ENCODE measurements around the gene IFI27L1.

The IFI27L1 gene

GRCh38 chr14:94126419-94126677, 45.2 kb downstream of the IFI27L1 start:
- no peak overlapping the region for H3K4me3 ChIP-seq (ENCODE audit: low read length)
- DNase-seq (ENCODE audit: low read depth, low spot score), result no peak

DNA sequence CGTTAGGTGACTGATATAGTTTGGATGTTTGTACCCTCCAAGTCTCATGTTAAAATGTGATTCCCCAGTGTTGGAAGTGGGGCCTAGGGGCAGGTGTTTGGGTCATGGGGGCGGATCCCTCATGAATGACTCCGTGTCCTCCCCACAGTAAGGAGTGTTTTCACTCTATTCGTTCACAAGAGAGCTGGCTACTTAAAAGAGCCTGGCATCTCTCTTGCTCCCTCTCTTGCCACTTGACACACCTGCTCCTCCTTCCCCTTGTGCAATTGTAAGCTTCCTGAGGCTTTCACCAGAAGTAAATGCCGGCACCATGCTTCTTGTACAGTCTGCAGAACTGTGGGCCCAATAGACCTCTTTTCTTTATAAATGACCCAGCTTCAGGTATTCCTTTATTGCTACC, 45.7 kb downstream of the IFI27L1 start:
- no peak overlapping the region for H3K4me3 ChIP-seq (ENCODE audit: low read length)
- no peak for DNase-seq (ENCODE audit: low read depth, low spot score)

- no peak overlapping the region for H3K4me3 ChIP-seq (ENCODE audit: low read length)
- DNase-seq (ENCODE audit: low read depth, low spot score), result no peak
Measured at GRCh38 chr14:94127330-94127729, 46.2 kb downstream of the IFI27L1 start.

DNA sequence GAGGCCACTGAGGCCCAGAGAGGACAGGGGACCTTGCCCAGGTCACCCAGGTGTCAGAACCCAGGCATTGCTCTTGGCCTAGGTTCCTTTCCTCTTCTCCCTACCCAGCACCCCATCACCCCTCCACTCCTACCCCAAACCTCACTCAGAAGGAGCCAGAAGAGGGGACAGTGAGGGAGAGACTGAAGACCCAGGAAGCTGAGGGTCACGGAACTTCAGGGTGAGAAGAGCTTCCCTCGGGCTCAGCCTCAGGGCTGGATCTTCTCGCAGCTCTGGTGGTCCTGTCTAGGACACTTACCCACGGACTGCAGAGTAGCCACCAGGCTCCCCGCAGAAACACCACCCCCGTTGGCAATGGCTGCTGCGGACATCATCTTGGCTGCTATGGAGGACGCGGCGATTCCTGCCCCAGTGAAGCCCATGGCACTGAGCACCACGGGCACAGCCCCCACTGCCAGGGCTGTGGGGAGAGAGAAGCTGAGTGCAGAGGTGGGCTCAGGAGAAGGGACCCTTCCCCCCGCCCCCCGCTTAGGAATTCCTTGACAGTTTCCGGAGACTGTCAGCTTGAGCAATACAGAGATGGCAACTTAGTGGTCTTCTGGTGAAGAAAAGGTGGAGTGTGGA, 47.2 kb downstream of the IFI27L1 start:
- no peak for DNase-seq (ENCODE audit: low read depth, low spot score)
- H3K4me3 ChIP-seq (ENCODE audit: low read length), result peak overlapping the region; percentile 73; the same call in 1 of the 2 replicates

- H3K4me3 ChIP-seq (ENCODE audit: low read length), result peak within 1 kb of the TSS; percentile 73
- DNase-seq (ENCODE audit: low read depth, low spot score), result peak; percentile 53
Measured at GRCh38 chr14:94129111-94129757, 48.1 kb downstream of the IFI27L1 start, which contains the start of gene IFI27L2. TSS of gene IFI27L2 (minus strand) at chr14:94129604. CDS start at chr14:94129564, 40 bp downstream.

DNA sequence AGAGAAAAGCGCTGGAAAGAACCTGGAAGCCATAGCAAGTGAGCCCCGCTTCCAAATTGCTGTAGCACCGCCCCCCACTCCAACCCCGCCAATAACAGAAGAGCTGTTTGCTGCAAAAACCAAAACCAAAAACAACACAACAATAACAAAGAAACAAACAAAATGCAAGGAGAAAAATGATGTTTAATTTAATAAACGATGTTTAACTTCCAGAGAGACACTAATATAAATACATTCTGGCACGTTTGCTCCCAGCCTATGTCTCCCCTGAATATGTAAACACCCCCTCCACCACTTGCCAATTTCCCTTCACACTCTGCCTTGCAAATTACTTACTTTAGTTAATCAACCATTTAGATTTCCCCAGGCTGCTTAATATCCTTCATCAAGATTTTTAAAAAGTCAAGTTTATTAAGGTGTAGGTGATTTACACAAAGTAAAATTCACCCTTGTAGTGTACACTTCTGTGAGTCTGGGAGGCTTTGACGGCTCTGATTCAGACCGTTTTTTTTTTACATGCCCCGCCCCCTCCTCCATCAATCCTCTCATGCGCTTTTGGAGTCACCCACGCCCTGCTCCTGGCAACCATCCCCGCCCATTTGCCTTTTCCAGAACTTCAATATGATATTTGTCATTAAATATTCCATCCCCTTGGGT, 48.8 kb downstream of the IFI27L1 start:
- H3K4me3 ChIP-seq (ENCODE audit: low read length), result peak overlapping the region; percentile 73
- DNase-seq (ENCODE audit: low read depth, low spot score), result peak; percentile 28

- DNase-seq (ENCODE audit: low read depth, low spot score), result peak; percentile 66
- no peak overlapping the region for H3K4me3 ChIP-seq (ENCODE audit: low read length)
Measured at GRCh38 chr14:94132285-94132887, 51.3 kb downstream of the IFI27L1 start.

GRCh38 chr14:94135476-94135875, 54.4 kb downstream of the IFI27L1 start:
- no peak for DNase-seq (ENCODE audit: low read depth, low spot score)
- H3K4me3 ChIP-seq (ENCODE audit: low read length), result no peak overlapping the region

GRCh38 chr14:94136575-94137331, 55.6 kb downstream of the IFI27L1 start:
- DNase-seq (ENCODE audit: low read depth, low spot score), result peak; percentile 67
- H3K4me3 ChIP-seq (ENCODE audit: low read length), result no peak overlapping the region

DNA sequence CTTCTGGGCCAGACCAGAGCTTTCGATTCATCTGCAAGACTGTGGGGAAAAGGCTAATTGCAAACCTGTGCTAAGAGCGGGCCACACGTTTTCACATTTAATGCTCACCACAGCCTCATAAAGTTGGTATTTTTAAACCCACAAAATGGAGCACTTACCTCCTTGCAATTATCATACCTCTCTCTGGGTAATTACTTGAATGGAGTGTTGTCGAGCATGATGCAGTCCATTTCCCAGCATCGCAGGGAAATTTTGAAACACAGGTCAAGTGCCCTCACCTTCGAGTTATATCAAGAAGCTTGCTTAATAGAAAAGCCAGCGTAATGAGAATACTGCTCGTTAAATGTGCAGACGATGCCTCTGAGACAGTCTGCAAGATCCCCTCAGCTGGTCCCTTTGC, 57.1 kb downstream of the IFI27L1 start:
- no peak for DNase-seq (ENCODE audit: low read depth, low spot score)
- H3K4me3 ChIP-seq (ENCODE audit: low read length), result no peak overlapping the region

- no peak for DNase-seq (ENCODE audit: low read depth, low spot score)
- H3K4me3 ChIP-seq (ENCODE audit: low read length), result no peak overlapping the region
Measured at GRCh38 chr14:94139006-94139405, 57.9 kb downstream of the IFI27L1 start.

GRCh38 chr14:94139421-94139820, 58.3 kb downstream of the IFI27L1 start:
- DNase-seq (ENCODE audit: low read depth, low spot score), result no peak
- no peak overlapping the region for H3K4me3 ChIP-seq (ENCODE audit: low read length)

- H3K4me3 ChIP-seq (ENCODE audit: low read length), result no peak overlapping the region
- DNase-seq (ENCODE audit: low read depth, low spot score), result no peak
Measured at GRCh38 chr14:94142247-94142646, 61.1 kb downstream of the IFI27L1 start.

DNA sequence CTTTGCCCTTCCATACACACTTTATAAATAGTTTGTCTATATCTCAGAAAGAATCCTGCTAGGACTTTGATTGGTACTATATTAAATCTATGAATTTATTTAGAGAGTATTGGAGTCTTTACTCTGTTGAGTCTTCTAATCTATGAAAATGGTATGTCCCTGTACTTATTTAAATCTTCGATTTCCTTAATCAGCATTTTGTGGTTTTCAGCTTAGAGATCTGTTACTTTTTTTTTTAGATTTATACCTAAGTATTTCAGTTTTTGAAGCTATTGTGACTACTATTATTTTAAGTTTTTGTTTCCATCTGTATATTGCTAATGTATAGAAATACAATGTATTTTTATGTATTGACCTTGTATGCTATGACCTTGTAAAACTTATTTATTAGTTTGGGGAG, 61.7 kb downstream of the IFI27L1 start:
- H3K4me3 ChIP-seq (ENCODE audit: low read length), result no peak overlapping the region
- DNase-seq (ENCODE audit: low read depth, low spot score), result no peak

DNA sequence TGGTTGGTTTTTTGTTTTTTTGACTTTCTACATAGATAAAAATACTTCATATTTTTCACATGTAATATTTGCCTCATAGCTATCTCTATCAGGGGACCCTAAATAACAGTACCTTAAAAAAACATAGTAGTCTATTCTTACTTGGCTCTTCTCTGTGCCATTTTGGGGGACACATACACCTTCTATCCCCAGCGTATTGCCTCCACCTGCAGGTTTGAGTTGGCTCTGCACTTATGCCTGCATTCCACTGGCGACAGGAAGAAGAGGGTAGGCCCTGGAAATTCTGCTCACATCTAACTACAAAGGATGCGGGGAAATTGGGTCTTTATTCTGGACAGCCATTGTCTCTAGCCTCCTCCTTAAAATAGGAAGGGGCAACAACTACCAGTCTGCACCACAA, 62.1 kb downstream of the IFI27L1 start:
- H3K4me3 ChIP-seq (ENCODE audit: low read length), result no peak overlapping the region
- DNase-seq (ENCODE audit: low read depth, low spot score), result no peak

DNA sequence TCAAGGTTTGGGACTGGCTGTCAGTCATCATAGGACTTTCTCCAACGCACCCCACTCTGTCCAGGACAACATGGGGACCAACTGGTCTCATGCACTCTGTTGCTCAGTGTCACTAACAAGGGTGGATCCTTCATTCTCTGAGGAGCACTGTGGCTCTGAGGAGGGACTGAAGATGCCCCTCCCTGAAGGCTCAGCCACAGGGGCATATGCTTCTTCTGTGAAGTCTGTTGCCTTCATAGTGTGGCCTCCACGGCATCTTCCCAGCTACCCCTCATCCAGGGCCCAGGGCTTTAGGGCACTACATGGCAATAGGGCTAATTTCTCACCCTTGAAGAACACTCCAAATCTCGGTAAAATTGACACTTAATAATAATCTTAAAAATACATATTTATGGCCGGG, 62.6 kb downstream of the IFI27L1 start:
- no peak for DNase-seq (ENCODE audit: low read depth, low spot score)
- no peak overlapping the region for H3K4me3 ChIP-seq (ENCODE audit: low read length)

GRCh38 chr14:94144765-94145164, 63.7 kb downstream of the IFI27L1 start:
- no peak for DNase-seq (ENCODE audit: low read depth, low spot score)

GRCh38 chr14:94145902-94146527, 64.9 kb downstream of the IFI27L1 start:
- no peak for DNase-seq (ENCODE audit: low read depth, low spot score)

More at GRCh38 chr14:94144765-94145164, 63.7 kb downstream of the IFI27L1 start:
- no peak overlapping the region for H3K4me3 ChIP-seq (ENCODE audit: low read length)

More at GRCh38 chr14:94145902-94146527, 64.9 kb downstream of the IFI27L1 start:
- H3K4me3 ChIP-seq (ENCODE audit: low read length), result no peak overlapping the region

Measured in Jurkat, Clone E6-1 (cell line).